SK-N-SH (cell line): Measurements from ENCODE around the gene TFAP2C.

Source experiments
- JUND ChIP-seq: IDR thresholded peaks from 2 replicates; pipeline ENCODE4 v1.4.0; 2012
- TF ChIP-seq, protein P1 (sequence below): fragments of 200-600 bp; sonication (generic); IDR thresholded peaks from 2 replicates; pipeline ENCODE4 v1.6.1; 2017; ENCODE audit warnings: antibody characterized with exemption, mild to moderate bottlenecking, moderate library complexity

- TF ChIP-seq JUND, result no peak
- TF ChIP-seq, protein P1, sequence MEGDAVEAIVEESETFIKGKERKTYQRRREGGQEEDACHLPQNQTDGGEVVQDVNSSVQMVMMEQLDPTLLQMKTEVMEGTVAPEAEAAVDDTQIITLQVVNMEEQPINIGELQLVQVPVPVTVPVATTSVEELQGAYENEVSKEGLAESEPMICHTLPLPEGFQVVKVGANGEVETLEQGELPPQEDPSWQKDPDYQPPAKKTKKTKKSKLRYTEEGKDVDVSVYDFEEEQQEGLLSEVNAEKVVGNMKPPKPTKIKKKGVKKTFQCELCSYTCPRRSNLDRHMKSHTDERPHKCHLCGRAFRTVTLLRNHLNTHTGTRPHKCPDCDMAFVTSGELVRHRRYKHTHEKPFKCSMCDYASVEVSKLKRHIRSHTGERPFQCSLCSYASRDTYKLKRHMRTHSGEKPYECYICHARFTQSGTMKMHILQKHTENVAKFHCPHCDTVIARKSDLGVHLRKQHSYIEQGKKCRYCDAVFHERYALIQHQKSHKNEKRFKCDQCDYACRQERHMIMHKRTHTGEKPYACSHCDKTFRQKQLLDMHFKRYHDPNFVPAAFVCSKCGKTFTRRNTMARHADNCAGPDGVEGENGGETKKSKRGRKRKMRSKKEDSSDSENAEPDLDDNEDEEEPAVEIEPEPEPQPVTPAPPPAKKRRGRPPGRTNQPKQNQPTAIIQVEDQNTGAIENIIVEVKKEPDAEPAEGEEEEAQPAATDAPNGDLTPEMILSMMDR, result no peak
These were observed 4.1 kb upstream of the TFAP2C start for GRCh38 chr20:56624786-56625681.
